Measurements from ENCODE around the gene SLC9A8. TPM values are rescaled to one million over a fixed set of nuclear protein-coding genes. Genes with fewer than 3 reads are reported as not detected.

SLC9A8 gene, protein sequence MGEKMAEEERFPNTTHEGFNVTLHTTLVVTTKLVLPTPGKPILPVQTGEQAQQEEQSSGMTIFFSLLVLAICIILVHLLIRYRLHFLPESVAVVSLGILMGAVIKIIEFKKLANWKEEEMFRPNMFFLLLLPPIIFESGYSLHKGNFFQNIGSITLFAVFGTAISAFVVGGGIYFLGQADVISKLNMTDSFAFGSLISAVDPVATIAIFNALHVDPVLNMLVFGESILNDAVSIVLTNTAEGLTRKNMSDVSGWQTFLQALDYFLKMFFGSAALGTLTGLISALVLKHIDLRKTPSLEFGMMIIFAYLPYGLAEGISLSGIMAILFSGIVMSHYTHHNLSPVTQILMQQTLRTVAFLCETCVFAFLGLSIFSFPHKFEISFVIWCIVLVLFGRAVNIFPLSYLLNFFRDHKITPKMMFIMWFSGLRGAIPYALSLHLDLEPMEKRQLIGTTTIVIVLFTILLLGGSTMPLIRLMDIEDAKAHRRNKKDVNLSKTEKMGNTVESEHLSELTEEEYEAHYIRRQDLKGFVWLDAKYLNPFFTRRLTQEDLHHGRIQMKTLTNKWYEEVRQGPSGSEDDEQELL
- 10 to 100 TPM; 21.1 to 26.2 TPM for total RNA-seq

DNA sequence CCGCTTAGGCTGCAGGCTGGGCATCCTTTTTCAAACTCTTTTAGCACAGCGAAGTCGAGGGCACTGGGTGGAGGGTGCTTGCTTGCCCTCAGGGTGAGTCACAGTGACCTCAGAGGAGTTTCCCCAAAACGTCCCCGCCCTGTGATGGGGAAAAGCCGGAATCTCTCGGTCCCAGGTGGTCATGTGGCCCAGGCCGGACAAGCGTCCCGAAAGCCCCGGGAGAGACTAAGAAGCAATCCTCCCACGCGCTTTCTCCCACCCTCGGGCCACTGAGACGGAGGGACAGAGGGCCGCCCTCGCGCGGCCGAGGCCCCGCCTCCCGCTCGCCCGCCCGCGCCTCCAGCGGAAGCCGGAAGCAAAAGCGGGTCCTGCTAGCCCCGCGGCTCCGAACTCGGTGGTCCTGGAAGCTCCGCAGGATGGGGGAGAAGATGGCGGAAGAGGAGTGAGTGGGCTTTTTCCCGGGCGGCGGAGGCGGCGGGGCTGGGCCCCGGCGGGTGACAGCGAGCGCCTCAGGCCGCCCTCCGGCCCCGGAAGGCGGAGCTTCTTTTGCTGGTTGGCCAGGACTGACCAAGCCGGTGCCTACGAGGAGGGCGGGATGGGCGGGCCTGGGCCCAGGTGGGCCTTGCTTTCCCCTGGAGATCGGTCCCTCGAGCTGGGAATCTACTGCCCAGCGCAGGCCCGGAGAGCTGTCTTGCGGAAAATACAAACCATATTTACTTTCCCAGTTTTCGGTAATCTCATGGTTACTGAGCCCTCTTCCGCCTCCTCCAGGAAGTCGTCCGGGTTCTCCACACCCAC lies at the start of gene SLC9A8:
Gene SLC9A8 (plus strand): TSS at position 322 of the 798 bp plus-strand sequence. CDS start 95 bp downstream, at position 417.

DNA sequence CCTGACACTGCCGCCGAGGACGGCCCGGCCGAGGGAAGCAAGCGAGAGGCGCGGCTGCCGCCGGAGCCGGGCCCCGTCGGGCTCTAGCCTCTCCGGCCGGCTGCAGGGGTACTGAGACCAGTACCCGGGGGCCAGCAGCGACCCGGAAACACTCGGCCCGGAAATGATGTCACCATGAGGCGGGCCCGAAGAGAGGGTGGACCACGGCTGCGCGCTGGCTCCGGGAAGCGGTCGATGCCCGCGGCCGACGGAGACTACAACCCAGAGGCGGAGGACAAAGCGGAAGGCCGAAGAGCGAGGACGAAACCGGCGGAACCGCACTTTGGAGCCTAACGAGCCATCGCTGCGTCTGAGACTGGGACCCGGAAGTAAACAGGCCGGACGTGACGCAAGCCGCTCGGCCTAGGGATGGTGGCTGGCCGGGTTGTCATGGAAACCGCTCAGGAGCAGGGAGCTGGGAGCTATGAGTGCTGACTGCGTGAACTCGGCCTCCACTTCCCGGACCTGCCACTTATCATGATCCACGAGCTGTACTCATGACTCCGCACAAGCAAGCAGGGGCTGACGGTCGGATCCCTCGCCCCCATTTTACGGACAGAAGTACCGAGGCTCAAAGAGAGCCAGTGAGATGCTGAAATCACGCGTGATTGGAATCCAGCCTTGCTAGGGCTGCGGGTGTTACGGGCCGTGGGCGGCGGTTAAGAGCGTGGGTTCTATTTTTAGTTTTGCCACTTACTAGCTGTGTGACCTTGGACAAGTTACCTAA lies 102.9 kb downstream of the SLC9A8 start, which contains the start of gene SPATA2:
Gene SPATA2 (minus strand): TSS at position 150 of the 766 bp plus-strand sequence. CDS start 7,039 bp downstream, outside the sequence.

DNA sequence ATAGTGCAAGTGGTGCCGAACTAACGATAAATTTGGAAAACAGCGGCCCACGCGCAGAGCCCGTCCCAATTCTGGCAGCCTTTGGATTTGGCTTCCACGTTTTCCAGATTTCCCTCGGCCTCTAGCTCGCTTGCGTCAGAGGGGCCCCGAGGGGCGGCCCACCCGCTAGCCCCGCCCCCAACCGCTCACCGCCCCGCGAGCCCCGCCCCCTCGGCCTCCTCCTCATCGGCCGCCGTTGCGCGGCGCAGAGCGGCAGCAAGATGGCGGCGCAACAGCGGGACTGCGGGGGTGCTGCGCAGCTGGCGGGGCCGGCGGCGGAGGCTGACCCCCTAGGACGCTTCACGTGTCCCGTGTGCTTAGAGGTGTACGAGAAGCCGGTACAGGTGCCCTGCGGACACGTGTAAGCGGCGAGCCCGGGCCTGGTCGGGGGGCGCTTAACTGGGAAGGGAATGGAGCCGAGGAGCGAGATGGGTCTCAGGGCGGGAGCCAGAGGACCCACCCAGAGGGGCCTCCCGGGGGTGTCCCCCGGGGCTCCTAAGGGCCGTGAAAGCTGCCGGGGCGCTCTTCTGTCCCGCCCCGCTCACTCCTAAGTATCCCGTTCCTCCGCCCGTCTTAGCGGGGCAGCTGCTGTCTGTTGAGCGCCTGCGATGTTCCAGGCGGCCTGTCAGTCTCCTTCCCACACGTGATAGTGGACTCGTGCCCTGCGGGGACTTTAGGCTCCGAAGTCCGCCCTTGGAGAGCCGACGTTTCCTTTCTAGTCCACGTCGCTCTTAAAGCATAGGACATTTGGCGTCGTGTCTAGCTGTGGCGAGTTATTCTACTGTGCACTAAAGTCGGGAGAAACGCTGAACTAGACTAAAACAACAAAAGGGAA lies 123.8 kb downstream of the SLC9A8 start, which contains the start of gene RNF114:
Gene RNF114 (plus strand): TSS at position 245 of the 874 bp plus-strand sequence. CDS start 16 bp downstream, at position 261.

Other genes with a start within 250 kb of the SLC9A8 start
- gene PTGIS, start 244.7 kb upstream of the SLC9A8 start, total RNA-seq = under 1 TPM; 0.38 to 0.60 TPM
- gene B4GALT5, start 99.0 kb upstream of the SLC9A8 start, total RNA-seq = 1 to 10 TPM; 6.0 to 6.2 TPM
- 1 to 10 TPM; 6.5 to 7.0 TPM for gene SPATA2, start 102.7 kb downstream of the SLC9A8 start, total RNA-seq
- 10 to 100 TPM; 64.1 to 66.3 TPM for gene RNF114, start 123.6 kb downstream of the SLC9A8 start, total RNA-seq
- under 1 TPM in 1 of 2 experiments, not detected in 1; 0.22 TPM for gene SNAI1, start 170.2 kb downstream of the SLC9A8 start, total RNA-seq